ENCODE measurements around the gene SYT12.

SYT12 gene

GRCh38 chr11:67013511-67014045, 9.4 kb upstream of the SYT12 start:
- 89 to 93% methylated on average over 11 of the region's 11 CpGs for WGBS, 2 experiments
- no peaks in the 10 kb centered on the region for H3K36me3 ChIP-seq (ENCODE audit: control insufficient read depth, insufficient read depth, low read length)
- no peaks in the 10 kb centered on the region for H3K4me1 ChIP-seq (ENCODE audit: control insufficient read depth, insufficient read depth, low read length)
- no peaks in the 10 kb centered on the region for H3K27me3 ChIP-seq (ENCODE audit: control insufficient read depth, insufficient read depth, low read length, poor library complexity, severe bottlenecking)
- H3K9me3 ChIP-seq (ENCODE audit: control insufficient read depth, low read length): no peaks in the 10 kb centered on the region
- H3K4me3 ChIP-seq (ENCODE audit: insufficient read depth, low read depth, low read length): no peak overlapping the region
- H3K27ac ChIP-seq (ENCODE audit: insufficient read depth, low read depth, low read length, poor library complexity, severe bottlenecking): no peak overlapping the region

- Histone ChIP-seq H3K27me3 (ENCODE audit: control insufficient read depth, insufficient read depth, low read length, poor library complexity, severe bottlenecking) (no peaks in the 10 kb centered on the region), H3K9me3 (ENCODE audit: control insufficient read depth, low read length) (no peaks in the 10 kb centered on the region), H3K4me1 (ENCODE audit: control insufficient read depth, insufficient read depth, low read length) (no peaks in the 10 kb centered on the region), H3K27ac (ENCODE audit: insufficient read depth, low read depth, low read length, poor library complexity, severe bottlenecking) (no peak overlapping the region), H3K36me3 (ENCODE audit: control insufficient read depth, insufficient read depth, low read length) (no peaks in the 10 kb centered on the region), H3K4me3 (ENCODE audit: insufficient read depth, low read depth, low read length) (no peak overlapping the region)
- 96 to 97% methylated on average over 7 of the region's 7 CpGs for WGBS, 2 experiments
Measured at GRCh38 chr11:67014343-67014742, 8.6 kb upstream of the SYT12 start.

DNA sequence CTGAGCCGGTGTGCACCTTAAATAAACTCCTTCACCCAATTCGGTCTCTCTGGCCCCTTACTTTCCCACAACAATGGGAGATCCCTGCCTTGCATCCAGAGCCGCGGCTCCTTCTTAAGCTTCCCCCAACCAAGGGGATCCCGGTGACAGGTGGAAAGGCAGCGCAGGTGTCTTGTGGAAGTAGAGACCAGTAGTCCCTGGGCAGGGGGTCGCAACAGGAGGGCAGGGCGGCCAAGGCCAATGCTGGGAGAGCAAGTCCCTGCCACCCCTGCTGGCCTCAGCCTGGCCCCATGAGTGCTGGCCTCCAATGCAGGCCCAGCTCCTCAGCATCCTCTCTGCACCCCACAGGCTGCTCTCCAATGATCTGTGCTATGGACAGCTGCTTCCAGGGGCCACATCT, 7.9 kb upstream of the SYT12 start:
- Histone ChIP-seq H3K9me3 (ENCODE audit: control insufficient read depth, low read length) (no peaks in the 10 kb centered on the region), H3K4me3 (ENCODE audit: insufficient read depth, low read depth, low read length) (no peak overlapping the region), H3K27ac (ENCODE audit: insufficient read depth, low read depth, low read length, poor library complexity, severe bottlenecking) (no peak overlapping the region), H3K36me3 (ENCODE audit: control insufficient read depth, insufficient read depth, low read length) (no peaks in the 10 kb centered on the region), H3K4me1 (ENCODE audit: control insufficient read depth, insufficient read depth, low read length) (no peaks in the 10 kb centered on the region), H3K27me3 (ENCODE audit: control insufficient read depth, insufficient read depth, low read length, poor library complexity, severe bottlenecking) (no peaks in the 10 kb centered on the region)
- WGBS, 2 experiments: 85 to 89% methylated on average over 8 of the region's 8 CpGs

DNA sequence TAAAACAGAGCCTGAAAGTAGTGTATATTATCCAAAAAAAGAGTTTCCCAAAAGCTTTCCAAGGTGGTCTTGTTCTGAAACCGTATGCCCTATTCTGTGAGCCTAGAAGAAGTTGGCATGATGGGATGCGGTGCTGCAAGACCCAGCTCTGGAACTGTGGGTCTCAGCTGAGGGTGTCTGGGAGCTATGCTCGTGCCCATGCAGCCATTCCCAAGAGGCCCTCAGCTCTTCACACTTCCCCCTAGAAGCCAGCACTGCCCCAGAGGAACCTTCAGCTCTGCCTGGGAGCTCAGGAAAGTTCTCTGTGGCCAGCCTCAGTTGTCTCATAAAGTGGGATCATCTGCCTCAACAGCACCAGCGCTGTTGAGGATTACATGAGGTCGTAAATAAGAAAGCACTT, 6.4 kb upstream of the SYT12 start:
- Histone ChIP-seq H3K4me1 (ENCODE audit: control insufficient read depth, insufficient read depth, low read length) (no peaks in the 10 kb centered on the region), H3K4me3 (ENCODE audit: insufficient read depth, low read depth, low read length) (no peak overlapping the region), H3K36me3 (ENCODE audit: control insufficient read depth, insufficient read depth, low read length) (no peaks in the 10 kb centered on the region), H3K27me3 (ENCODE audit: control insufficient read depth, insufficient read depth, low read length, poor library complexity, severe bottlenecking) (peaks cover 3% of the 10 kb centered on the region), H3K9me3 (ENCODE audit: control insufficient read depth, low read length) (no peaks in the 10 kb centered on the region), H3K27ac (ENCODE audit: insufficient read depth, low read depth, low read length, poor library complexity, severe bottlenecking) (no peak overlapping the region)
- WGBS, 2 experiments: 90 to 92% methylated on average over 5 of the region's 5 CpGs

GRCh38 chr11:67020949-67021348, 2.0 kb upstream of the SYT12 start:
- H3K4me1 ChIP-seq (ENCODE audit: control insufficient read depth, insufficient read depth, low read length): no peaks in the 10 kb centered on the region
- peaks cover 44% of the 10 kb centered on the region for H3K27me3 ChIP-seq (ENCODE audit: control insufficient read depth, insufficient read depth, low read length, poor library complexity, severe bottlenecking)
- no peaks in the 10 kb centered on the region for H3K36me3 ChIP-seq (ENCODE audit: control insufficient read depth, insufficient read depth, low read length)
- no peaks in the 10 kb centered on the region for H3K9me3 ChIP-seq (ENCODE audit: control insufficient read depth, low read length)
- H3K27ac ChIP-seq (ENCODE audit: insufficient read depth, low read depth, low read length, poor library complexity, severe bottlenecking): no peak overlapping the region
- WGBS, 2 experiments: 91 to 94% methylated on average over 6 of the region's 6 CpGs
- H3K4me3 ChIP-seq (ENCODE audit: insufficient read depth, low read depth, low read length): no peak overlapping the region

GRCh38 chr11:67022341-67022933, 497 bp upstream of the SYT12 start:
- WGBS, 2 experiments: 48 to 51% methylated on average over 20 of the region's 20 CpGs
- no peaks in the 10 kb centered on the region for H3K4me1 ChIP-seq (ENCODE audit: control insufficient read depth, insufficient read depth, low read length)
- no peak overlapping the region for H3K27ac ChIP-seq (ENCODE audit: insufficient read depth, low read depth, low read length, poor library complexity, severe bottlenecking)
- peaks cover 44% of the 10 kb centered on the region for H3K27me3 ChIP-seq (ENCODE audit: control insufficient read depth, insufficient read depth, low read length, poor library complexity, severe bottlenecking)
- H3K4me3 ChIP-seq (ENCODE audit: insufficient read depth, low read depth, low read length): peak overlapping the region; percentile 24
- no peaks in the 10 kb centered on the region for H3K36me3 ChIP-seq (ENCODE audit: control insufficient read depth, insufficient read depth, low read length)
- H3K9me3 ChIP-seq (ENCODE audit: control insufficient read depth, low read length): no peaks in the 10 kb centered on the region

DNA sequence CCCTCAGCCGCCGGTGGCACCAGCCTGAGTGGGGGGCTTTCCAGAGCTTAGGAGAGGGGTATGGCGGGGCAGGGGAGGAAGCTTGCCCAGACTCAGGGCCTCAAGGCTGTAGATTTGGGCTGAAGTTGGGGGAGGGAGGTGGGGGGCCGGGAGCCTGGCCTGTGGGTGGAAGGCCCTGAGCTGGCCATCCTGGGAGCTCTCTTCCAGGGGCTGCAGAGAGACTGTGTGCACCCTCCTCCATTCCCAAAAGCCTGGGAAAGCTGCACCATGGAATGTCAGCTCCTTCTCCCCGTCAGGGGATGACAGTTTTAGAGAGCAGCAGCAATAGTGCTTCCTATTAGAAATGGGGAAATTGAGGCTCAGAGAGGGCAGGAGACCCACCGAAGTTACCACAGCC, 1.0 kb downstream of the SYT12 start:
- Histone ChIP-seq H3K27ac (ENCODE audit: insufficient read depth, low read depth, low read length, poor library complexity, severe bottlenecking) (no peak overlapping the region), H3K4me1 (ENCODE audit: control insufficient read depth, insufficient read depth, low read length) (peaks cover 6% of the 10 kb centered on the region), H3K4me3 (ENCODE audit: insufficient read depth, low read depth, low read length) (peak overlapping the region; percentile 35), H3K9me3 (ENCODE audit: control insufficient read depth, low read length) (no peaks in the 10 kb centered on the region), H3K27me3 (ENCODE audit: control insufficient read depth, insufficient read depth, low read length, poor library complexity, severe bottlenecking) (peaks cover 44% of the 10 kb centered on the region), H3K36me3 (ENCODE audit: control insufficient read depth, insufficient read depth, low read length) (no peaks in the 10 kb centered on the region)
- 51 to 56% methylated on average over 6 of the region's 6 CpGs for WGBS, 2 experiments

DNA sequence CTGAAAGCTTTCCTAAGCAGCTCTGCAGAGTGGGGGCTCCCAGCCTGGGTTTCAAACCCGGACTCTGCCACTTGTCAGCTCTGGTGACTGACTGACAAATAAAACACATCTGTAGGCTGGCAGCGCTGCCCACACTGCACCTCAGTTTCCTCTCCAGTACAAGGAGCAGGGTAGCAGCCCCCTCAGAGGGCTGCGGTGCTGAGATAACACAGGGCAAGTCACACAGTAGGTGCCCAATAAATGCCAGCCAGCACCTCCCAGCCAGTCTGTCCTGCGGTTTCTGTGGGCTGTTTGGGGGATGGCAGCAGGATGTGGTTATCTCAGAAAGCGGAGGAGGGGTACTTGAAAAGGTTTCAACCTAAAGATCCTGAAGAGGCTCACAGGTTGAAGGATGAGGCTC, 1.5 kb downstream of the SYT12 start:
- peaks cover 6% of the 10 kb centered on the region for H3K4me1 ChIP-seq (ENCODE audit: control insufficient read depth, insufficient read depth, low read length)
- no peaks in the 10 kb centered on the region for H3K36me3 ChIP-seq (ENCODE audit: control insufficient read depth, insufficient read depth, low read length)
- H3K27ac ChIP-seq (ENCODE audit: insufficient read depth, low read depth, low read length, poor library complexity, severe bottlenecking): no peak overlapping the region
- H3K27me3 ChIP-seq (ENCODE audit: control insufficient read depth, insufficient read depth, low read length, poor library complexity, severe bottlenecking): peaks cover 44% of the 10 kb centered on the region
- 86% methylated on average over 5 of the region's 5 CpGs for WGBS, 2 experiments
- no peaks in the 10 kb centered on the region for H3K9me3 ChIP-seq (ENCODE audit: control insufficient read depth, low read length)
- no peak overlapping the region for H3K4me3 ChIP-seq (ENCODE audit: insufficient read depth, low read depth, low read length)

DNA sequence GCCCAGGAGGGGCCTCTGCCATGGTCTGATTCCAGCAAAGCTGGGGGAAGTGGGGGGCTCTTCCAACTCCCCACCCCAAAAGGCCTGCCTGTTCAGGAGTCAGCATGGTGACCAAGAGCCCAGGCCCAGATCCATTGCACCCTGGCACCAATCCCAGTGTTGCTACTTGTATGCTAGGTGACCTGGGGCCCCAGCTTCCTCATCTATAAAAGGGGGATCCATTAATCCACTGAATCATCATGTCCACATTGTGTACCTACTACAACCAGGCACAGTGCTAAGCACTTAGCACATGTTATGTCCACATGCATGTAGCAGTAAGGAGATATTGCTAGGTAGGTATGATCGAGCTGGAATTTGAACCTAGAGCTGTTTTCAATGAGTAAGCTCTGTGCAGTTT, 2.0 kb downstream of the SYT12 start:
- WGBS, 2 experiments: 98% methylated on average over 1 of the region's 1 CpG
- peaks cover 44% of the 10 kb centered on the region for H3K27me3 ChIP-seq (ENCODE audit: control insufficient read depth, insufficient read depth, low read length, poor library complexity, severe bottlenecking)
- H3K27ac ChIP-seq (ENCODE audit: insufficient read depth, low read depth, low read length, poor library complexity, severe bottlenecking): no peak overlapping the region

DNA sequence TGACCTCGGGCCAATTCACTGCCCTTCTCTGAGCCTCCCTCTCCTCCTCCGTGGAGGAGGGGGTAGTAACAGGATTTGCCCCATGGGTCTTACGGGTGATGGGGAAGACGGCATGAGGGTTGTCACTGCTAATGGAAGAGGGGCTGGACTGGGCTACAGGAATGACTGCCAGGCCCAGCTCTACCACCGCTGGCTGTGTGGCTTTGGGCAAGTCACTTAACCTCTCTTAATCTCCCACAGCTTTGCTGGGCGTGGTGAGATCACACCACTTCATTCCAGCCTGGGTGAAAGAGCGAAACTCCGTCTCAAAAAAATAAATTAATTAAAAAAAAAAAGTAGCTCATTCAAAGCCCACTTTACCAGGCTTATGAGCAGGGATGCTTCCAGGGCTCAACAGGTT, 2.8 kb downstream of the SYT12 start:
- Histone ChIP-seq H3K27me3 (ENCODE audit: control insufficient read depth, insufficient read depth, low read length, poor library complexity, severe bottlenecking) (peaks cover 44% of the 10 kb centered on the region), H3K27ac (ENCODE audit: insufficient read depth, low read depth, low read length, poor library complexity, severe bottlenecking) (no peak overlapping the region), H3K36me3 (ENCODE audit: control insufficient read depth, insufficient read depth, low read length) (no peaks in the 10 kb centered on the region), H3K9me3 (ENCODE audit: control insufficient read depth, low read length) (no peaks in the 10 kb centered on the region), H3K4me3 (ENCODE audit: insufficient read depth, low read depth, low read length) (no peak overlapping the region), H3K4me1 (ENCODE audit: control insufficient read depth, insufficient read depth, low read length) (peaks cover 6% of the 10 kb centered on the region)
- WGBS, 2 experiments: 90 to 92% methylated on average over 7 to 8 of the region's 8 CpGs

More for the DNA sequence above, 2.0 kb downstream of the SYT12 start:
- Histone ChIP-seq H3K36me3 (ENCODE audit: control insufficient read depth, insufficient read depth, low read length) (no peaks in the 10 kb centered on the region), H3K4me3 (ENCODE audit: insufficient read depth, low read depth, low read length) (no peak overlapping the region), H3K4me1 (ENCODE audit: control insufficient read depth, insufficient read depth, low read length) (peaks cover 6% of the 10 kb centered on the region), H3K9me3 (ENCODE audit: control insufficient read depth, low read length) (no peaks in the 10 kb centered on the region)
